Ramos (cell line): Measurements from ENCODE around the gene STAM.

Experiments used
- in situ Hi-C: fragments of 300-500 bp; cut with MboI; formaldehyde crosslinking; loops from one replicate; pipeline ENCODE4 v1.14.3; 2022; ENCODE audit warnings: low sequenced_read_pairs; ENCODE audit not compliant: unreplicated experiment

STAM gene

DNA sequence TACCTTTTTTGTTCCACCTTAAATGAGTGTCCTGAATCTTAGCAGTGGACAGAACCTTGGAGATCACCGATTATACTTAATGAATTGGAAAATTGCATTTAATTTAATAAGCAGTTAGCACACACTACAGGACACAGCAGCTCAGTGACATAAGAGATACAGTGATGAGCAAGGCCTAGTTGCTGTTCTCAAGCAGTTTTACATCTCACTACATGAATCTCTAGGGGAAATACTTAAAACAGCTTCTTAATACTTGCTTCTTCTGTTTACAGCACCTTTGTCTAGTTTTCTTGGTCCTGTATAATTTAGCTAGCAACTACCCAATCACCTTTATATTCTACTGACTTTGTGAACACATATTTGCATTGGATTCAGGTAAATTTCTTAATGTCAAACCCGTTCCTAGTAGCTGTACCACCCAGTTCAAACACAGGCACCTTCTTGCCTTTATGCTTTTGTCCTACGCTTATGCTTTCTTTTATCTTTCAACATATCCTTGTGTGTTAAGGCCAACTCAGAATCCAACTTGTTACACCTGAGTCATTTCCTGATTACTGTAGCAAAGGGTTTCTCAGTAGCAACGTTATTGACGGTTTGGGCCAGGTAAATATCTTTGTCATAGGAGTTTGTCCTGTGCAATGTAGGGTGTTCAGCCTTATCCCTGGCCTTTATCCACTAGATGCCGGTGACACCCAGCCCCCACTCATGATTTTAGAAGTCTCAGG, 1.8 kb downstream of the STAM start:
- in situ Hi-C loops, result no loop called here

DNA sequence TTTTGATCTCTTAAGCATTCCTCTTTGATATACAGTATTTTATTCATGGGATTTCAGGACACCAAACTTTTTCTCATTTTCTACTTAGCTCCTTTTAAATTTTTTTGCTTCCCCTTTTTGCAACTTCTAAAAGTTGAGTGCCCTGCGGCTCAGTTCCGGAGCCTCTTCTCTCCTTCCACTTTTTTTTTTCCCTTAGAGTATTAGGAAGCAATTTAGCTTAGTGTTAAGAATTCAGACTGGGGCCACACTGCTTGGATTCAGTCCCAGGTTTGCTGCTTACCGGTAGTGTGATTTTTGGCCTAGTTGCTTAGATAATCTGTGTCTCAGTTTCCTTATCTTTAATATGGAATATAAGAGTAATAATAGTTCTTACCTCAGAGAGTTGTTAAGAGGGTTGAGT, 3.4 kb downstream of the STAM start:
- in situ Hi-C loops, result no loop called here

DNA sequence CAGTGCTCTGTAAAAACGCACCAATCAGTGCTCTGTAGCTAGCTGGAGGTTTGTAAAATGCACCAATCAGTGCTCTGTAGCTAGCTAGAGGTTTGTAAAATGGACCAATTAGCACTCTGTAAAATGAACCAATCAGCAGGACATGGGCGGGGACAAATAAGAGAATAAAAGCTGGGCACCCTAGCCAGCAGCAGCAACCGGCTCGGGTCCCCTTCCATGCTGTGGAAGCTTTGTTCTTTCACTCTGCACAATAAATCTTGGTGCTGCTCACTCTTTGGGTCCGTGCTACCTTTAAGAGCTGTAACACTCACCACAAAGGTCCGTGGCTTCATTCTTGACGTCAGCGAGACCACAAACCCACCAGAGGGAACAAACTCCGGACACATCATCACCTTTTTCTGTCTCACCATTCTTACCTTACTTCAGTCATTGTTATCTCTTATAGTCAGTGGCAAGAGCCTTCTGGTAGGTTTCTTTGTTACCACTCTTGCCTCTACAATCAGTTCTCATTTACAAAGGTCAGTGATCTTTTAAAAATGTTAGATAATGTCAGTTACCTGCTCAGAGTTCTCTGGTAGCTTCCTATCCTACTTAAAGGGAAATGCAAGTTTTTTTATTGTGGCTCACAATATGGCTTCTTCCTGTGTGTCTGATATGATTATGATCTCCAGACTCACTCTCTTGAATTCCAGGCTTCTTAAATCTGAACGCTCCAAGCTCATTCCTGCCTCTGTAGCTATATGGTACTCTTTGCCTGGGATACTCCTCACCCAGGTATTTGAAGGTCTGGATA, 4.5 kb downstream of the STAM start:
- in situ Hi-C loops, result no loop called here

DNA sequence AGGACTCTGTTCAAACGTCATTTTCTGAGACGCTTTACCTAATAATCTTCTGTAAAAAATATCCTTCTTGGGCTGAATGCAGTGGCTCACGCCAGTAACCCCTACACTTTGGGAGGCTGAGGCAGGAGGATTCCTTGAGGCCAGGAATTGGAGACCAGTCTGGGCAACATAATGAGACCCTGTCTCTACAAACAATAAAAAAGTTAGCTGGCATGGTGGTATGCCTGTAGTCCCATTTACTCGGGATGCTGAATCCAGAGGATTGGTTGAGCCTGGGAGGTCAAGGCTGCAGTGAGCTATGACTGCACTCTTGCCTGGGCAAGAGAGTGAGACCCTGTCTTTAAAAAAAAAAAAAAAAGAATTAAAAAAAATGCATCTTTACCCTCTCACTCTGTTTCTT, 5.1 kb downstream of the STAM start:
- in situ Hi-C loops, result no loop called here

DNA sequence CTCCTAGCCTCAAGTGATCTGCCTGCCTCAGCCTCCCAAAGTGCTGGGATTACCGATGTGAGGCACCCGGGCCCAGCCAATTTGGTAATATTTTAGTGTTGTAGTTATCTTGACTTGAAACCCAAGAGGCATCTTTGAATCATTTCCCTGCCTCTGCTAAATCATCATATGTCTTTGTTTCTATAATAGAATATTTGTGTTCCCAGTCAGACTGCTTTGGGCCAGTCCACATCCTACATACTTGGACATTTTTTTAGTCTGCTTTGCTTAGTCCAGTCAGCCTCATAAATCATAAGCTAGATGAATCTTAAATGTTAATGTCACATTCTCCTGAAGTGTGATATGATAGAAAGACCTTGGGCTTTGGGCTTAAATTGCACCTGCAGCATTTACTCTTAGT, 5.9 kb downstream of the STAM start:
- in situ Hi-C loops, result no loop called here

DNA sequence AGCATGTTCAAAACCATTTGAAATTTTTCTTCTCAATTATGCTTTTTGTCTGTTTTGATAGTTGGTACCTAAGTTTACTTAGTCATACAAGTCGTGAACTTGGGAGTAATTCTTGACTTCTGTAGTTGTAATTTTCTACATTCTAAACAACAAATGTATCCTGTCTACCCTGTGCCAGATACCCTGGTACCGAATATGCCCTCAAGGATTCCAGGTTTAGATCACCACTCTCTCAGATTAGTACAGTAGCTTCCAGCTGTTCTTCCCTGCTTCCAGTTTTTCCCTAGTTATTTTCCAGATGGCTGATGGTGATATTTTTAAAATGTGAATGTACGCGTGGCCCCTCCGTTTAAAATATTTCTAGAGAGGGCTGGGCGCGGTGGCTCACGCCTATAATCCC, 6.5 kb downstream of the STAM start:
- in situ Hi-C loops, result no loop called here

DNA sequence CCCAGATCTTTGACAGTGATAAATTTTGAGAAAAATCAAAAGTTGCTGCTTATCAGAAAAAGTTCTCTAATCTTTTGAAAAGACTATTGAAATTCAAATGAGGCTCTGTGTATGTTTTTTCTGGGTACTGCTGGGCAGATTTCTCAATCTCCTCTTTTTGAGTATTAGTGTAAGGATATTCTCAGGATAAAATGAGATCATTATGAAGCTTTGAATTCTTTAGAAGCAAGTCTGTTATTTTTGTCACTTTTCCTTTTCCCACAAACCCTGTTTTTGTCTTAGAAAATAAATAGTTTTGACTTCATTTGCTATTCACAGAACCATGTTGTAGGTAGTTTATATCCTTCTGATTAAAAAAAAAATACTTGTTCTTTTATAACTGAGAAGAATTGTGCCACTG, 7.9 kb downstream of the STAM start:
- in situ Hi-C loops, result no loop called here

DNA sequence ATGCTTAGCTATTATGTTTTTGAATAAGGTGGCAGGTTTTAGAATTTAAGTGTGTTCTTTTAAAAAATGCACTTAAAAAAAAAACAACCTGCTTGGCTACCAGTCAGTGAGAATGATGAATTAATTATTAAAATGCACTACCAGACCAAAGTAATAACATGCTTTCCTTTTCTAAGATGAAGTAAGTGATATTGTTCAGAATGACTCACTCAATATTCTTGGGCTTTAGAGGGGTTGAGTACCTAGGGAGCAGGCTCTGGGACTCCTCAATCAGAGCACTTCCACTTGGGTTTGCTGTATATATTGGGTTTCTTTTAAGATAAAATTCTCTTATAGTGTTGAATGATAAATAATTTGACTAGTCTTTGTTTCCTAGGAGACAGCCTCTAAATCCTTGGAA, 8.6 kb downstream of the STAM start:
- in situ Hi-C loops, result no loop called here

DNA sequence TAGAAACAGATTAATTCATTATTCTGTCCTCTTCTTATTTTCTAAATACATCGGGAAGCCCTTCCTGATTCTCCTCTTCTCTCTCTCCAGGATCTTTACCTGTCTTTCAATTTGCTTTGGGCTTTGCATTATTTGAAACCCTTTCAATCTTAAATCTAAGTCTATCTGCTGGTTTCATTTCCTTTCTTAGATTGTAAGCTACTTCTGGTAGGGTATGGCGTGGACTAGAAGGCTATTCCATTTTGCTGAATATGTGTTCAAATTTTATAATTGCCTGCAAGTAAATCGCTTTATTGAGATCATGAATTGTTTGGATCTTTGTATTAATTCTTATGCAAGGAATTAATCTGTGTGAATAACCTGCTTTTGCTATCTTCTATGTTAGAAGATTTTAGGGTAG, 11.1 kb downstream of the STAM start:
- in situ Hi-C loops, result no loop called here

DNA sequence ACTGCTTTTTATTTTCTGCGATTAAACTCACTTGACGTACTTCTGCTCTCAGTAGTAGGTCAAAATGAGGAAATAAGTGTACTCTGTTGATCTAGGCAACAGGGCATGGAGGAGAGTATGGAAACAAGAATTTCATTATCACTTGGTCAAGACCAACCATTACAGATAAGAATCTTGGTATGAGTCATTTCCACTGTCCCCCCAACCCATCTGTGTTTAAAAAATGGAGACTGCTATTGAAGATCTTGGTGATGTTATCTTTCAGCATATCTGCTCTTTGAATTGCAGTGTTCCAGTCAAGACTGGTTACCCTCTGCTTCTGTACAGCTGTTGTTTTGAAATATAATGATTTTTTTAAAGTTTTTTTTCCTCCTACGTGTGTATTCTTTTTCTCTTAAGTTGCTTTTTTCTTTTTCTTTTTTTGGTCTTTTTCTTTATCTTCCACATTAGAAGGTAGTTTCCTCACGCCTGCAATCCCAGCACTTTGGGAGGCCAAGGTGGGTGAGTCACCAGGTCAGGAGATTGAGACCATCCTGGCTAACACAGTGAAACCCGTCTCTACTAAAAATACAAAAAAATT, 11.7 kb downstream of the STAM start:
- in situ Hi-C loops, result no loop called here

DNA sequence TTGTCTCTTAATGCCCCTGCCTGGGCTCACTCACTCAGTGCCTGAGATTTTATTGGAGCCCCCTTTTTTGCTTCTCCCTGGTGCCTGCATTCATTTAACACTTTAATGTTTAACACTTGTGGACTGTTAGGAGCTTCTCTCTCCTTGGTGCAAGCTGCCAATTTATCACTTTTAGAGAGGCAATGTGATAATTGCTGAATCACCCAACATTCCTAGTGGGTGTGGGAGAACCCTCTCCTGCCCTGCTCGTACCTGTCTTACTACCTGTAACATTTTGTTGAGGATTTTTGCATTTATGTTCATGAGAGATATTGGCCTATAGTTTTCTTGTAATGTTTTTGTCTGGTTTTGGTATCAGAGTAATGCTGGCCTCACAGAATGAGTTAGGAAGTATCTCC, 13.2 kb downstream of the STAM start:
- in situ Hi-C loops, result no loop called here

DNA sequence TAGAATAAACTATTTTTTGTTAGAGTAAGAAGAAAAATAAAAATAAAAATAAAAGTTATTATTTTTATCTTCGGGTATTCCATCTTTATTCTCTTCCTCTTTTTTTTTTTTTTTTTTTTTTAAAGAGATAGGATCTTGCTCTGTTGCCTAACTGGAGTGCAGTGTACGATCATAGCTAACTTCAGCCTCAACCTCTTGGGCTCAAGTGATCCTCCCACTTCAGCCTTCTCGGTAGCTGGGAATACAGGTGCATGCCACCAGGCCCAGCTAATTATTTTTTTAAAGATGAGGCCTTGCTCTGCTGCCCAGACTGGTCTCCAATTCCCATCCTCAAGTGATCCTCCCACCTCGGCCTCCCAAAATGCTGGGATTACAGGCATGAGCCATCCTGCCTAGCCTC, 15.4 kb downstream of the STAM start:
- in situ Hi-C loops, result no loop called here

DNA sequence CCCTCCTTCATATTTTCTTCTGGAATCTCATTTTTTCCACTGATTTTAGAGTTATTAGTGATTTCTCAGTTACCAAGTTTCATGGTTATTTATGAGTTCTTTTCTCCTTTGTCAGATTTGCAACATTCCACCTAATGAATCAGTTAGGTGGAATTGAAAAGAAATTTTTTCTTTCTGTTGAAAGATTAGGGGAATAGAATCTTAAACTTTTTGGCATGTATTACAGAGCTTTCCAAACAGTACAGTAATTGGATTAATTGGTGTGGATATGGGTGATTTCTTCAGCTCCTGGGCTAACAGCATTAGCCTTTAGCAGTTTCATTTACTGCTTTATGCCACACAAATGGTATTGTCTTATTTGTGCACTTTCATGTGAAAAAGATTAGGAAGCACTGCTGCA, 17.0 kb downstream of the STAM start:
- in situ Hi-C loops, result no loop called here

DNA sequence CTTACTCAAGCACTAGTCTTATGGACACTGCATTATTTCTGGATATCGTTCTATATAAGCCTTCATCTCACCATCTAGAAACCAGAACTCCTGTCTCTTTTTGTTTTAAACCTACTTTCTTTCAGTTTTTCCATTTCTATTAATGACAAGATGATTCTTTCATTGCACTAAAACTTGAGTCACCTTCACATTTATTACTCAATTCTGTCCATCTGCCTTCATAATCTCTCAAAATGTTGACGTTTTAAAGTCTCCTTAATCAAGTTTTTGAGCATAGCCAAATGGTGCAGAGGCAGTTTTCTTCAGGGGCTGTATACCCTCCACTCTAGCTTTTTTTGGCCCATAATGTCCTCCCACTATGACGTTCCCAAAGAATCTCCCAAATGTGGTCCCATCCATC, 17.6 kb downstream of the STAM start:
- in situ Hi-C loops, result no loop called here

DNA sequence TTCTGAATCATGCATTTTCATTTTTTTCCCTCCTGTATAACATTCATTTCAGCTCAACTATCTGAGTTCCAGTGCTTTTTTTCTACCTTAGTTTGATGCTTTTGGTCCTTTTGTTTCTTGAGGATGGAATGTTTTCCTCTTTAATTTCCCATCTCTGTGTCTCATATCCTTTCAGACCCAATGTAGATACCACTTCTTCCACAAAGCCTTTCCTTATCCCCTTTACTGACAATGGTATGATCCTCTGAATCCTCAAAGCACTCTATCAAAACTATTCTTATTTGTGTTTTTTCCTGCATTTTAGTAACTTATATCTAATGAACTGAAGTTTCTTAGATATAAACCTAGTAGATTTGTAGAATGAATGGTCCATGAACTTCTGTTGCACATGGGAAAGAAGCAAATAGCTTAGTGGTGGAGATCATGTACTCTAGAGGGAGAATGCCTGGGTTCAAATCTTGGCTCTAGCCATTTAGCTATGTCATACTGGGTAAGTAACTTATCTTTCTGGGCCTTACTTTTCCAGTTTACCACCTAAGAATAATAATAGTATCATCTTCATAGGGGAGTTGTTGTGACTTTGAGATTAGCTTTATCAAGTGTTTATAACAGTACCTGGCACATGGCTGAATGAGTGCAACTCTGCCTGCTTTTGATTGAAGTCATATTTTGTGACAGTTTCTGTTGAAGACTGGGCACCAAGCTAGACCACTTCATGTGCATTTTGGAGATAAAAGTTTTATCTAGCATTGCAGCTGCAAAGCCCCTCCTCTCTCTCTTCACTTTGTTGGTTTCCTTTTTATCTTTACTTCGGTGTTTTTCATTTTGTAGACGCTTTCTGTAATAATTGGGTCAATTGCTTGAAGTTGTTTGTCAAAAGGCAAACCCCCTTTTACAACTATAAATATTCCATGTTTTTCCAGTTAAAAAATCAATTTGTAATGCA, 18.5 kb downstream of the STAM start:
- in situ Hi-C loops, result no loop called here

DNA sequence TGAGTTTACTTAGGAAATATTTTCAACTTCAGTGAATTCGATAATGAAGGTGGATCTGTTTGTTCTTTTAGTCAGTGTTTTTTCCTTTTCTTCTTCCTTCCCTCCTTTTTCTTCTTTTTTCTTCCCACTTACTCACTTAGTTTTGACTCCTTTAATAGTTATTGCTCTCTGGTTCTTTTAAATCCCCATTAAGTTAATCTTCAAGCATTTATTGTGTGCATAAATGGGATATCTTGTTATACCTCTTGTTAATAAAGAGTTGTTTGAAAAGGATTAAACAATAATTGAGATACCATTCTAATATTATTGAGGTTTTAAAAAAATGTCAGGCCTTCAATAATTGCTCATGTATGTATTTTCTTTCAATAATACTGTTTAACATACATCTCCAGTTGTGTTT, 19.5 kb downstream of the STAM start:
- in situ Hi-C loops, result no loop called here

DNA sequence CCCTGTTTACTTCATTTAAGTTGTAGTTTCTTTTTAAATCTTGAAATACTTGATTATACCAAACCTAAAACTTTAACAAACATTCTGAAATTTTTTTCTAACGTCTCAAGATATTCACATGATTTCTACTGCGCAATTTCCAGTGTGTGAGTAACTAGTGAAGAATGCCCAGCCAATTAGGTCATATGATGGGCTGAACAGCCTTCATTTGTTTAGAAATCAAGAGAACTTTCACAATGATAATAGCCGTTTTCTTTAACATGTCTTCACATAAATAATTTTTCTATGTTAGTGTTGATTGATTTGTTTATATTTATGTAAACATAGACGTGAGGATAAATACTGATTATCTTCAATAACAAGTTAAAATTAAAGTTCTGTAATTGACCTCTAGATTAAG, 21.8 kb downstream of the STAM start:
- in situ Hi-C loops, result no loop called here

DNA sequence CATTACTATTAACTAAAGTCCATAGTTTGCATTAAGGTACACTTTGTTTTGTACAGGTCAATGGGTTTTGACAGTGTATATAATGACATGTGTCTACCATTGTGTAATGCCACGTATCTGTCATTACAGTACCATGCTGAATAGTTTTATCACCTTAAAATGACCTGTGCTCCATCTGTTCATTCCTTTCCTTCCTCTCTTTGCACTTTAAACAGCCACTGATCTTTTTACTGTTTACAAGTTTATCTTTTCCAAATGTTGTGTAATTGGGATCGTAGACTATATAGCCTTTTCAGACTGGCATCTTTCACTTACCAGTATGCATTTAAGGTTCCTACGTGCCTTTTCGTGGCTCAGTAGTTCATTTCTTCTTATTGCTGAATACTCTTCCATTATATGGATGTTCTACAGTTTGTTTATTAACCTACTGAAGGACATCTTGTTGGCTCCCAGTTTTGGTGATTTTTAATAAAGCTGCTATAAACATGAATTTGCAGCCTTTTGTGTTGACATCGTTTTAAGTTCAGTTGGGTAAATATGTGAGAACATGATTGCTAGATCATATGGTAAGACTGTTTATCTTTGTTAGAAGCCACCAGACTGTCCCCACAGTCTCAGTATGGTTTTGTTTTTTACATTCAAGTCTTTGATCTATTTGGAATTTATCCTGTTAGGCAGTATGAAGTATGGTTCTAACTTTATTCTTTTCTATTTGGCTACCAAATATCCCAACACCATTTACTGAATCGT, 24.7 kb downstream of the STAM start:
- in situ Hi-C loops, result no loop called here

DNA sequence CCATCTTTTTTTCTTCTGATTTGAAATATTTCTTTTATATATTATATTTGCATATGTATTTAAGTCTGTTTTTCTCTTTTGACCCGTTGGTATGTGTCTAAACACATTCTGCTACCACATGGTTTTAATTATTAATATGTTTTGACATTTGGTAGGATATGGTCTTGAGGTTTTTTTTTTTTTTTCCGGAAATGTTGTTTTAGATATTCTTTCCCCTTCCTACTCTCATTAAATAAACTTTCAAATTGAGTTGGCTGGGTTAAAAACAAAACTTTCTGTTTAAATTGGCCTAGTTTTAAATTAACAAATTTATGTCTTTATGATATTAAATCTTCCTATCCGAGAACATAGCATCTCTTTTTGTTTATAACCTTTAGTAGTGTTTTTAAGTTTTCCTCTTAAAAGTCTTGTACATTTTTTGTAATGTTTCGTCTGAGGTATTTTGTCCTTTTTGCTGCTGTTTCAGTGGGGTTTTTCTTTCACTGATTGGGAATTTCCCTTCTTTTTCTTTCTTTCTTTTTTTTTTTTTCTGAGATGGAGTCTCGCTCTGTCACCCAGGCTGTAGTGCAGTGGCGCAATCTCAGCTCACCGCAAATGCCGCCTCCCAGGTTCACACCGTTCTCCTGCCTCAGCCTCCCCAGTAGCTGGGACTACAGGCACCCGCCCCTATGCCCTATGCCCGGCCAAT, 25.4 kb downstream of the STAM start:
- in situ Hi-C loops, result no loop called here
